Measurements from ENCODE around the gene GLRX5. TPM values are rescaled to one million over a fixed set of nuclear protein-coding genes. Genes with fewer than 3 reads are reported as not detected.

The GLRX5 gene
- total and polyA plus RNA-seq, 10 donors: 18.2 to 48.4 (median 28.2) TPM

DNA sequence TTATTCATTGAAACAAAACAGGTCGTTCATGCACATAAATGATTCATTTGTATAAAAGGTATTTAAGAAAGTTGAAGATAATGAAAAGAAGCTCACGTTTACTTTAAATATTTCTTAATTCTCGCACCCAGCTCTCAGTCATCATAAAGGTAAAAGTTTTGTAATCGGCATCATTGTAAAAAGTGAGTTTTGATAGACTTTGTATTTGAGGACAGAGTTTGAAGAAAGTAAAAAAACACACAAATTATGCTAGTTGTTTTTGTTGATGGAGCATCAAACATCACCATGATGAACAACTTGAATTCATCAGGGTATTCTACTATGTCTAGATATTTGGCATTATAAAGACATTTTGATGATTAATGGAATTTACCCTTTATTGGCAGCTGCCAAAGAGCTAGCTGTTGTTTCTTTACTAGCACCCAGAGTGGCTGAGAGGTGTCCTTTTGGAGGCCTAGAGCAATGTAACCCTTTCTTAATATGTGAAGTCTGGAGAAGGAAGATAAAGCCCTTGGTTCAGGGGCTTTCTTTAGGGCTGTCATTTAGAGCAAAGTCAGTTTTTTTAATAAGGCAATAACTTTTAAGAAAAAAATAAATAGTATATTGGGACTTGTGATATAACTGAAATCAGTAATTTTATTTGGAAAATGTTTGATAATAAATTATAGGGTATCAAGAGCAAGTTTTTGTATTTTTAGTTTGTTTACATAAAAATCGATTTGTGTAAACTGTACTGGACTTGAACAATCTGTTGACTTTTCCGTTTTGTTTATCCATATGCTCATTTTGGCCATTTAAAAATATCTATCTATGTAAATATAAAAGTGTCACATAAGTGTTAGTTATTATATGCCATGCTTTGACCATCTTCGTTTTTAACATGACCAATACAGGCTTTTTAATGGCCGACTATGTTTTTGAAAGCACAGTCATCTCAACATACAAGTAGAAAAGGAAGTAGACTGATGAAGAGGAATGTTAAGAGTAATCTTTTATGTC lies 7.4 kb downstream of the GLRX5 start:
- Histone ChIP-seq H3K27me3 (replicated peaks in 1 of 7) (no peaks in the 10 kb centered on the region), H3K36me3 (peaks cover 0 to 37% (median 6%) of the 10 kb centered on the region in 6 donors), H3K4me1 (peaks cover 0 to 31% (median 10%) of the 10 kb centered on the region in 6 donors), H3K4me3 (no peak overlapping the region), H3K27ac (no peak overlapping the region), H3K9me3 (no peaks in the 10 kb centered on the region)
- no peak for TF ChIP-seq POLR2AphosphoS5 (IDR thresholded peaks at IDR 0.05)
- TF ChIP-seq, protein P1, sequence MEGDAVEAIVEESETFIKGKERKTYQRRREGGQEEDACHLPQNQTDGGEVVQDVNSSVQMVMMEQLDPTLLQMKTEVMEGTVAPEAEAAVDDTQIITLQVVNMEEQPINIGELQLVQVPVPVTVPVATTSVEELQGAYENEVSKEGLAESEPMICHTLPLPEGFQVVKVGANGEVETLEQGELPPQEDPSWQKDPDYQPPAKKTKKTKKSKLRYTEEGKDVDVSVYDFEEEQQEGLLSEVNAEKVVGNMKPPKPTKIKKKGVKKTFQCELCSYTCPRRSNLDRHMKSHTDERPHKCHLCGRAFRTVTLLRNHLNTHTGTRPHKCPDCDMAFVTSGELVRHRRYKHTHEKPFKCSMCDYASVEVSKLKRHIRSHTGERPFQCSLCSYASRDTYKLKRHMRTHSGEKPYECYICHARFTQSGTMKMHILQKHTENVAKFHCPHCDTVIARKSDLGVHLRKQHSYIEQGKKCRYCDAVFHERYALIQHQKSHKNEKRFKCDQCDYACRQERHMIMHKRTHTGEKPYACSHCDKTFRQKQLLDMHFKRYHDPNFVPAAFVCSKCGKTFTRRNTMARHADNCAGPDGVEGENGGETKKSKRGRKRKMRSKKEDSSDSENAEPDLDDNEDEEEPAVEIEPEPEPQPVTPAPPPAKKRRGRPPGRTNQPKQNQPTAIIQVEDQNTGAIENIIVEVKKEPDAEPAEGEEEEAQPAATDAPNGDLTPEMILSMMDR (IDR thresholded peaks at IDR 0.05 in 8 of 11, conservative IDR thresholded peaks at IDR 0.05 in 3 of 11): no peak
- TF ChIP-seq POLR2A (IDR thresholded peaks at IDR 0.05): no peak
- 91 to 94% (median 93%) methylated on average over 8 of the region's 8 CpGs for WGBS, 5 donors
- no peak for DNase-seq
- intact Hi-C loops (cut with DNase I; ENCODE audit: low total_unique reads): no loop called here

DNA sequence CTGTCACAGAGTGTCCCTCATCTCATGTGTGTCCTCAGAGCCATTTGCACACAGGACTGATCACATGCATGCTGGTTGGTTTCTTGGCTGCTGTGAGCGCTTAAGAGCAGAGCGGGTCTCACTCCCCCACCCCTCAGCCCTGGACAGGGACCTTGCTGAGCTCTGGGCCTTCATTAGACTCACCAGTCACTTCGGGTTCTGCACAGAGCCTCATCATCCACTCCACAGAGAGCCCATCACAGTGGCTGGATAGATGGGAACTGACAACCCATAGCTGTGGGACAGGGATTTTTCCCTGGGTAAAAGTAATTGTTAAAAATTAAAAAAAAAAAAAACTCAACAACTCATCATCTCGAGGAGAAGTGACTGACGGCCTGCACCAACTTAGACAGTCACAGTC lies 8.2 kb downstream of the GLRX5 start:
- no peak overlapping the region for H3K4me3 ChIP-seq
- 91 to 96% (median 96%) methylated on average over 5 of the region's 5 CpGs for WGBS, 5 donors
- H3K36me3 ChIP-seq: peaks cover 0 to 45% (median 6%) of the 10 kb centered on the region in 6 donors
- H3K27me3 ChIP-seq (replicated peaks in 1 of 7): no peaks in the 10 kb centered on the region
- TF ChIP-seq POLR2AphosphoS5 (IDR thresholded peaks at IDR 0.05) (no peak), POLR2A (IDR thresholded peaks at IDR 0.05) (no peak)
- TF ChIP-seq, protein P1 (IDR thresholded peaks at IDR 0.05 in 8 of 11, conservative IDR thresholded peaks at IDR 0.05 in 3 of 11): no peak
- intact Hi-C loops (cut with DNase I; ENCODE audit: low total_unique reads): no loop called here
- no peak for DNase-seq
- no peak overlapping the region for H3K27ac ChIP-seq
- H3K9me3 ChIP-seq: no peaks in the 10 kb centered on the region
- peaks cover 0 to 23% (median 2%) of the 10 kb centered on the region in 6 donors for H3K4me1 ChIP-seq

DNA sequence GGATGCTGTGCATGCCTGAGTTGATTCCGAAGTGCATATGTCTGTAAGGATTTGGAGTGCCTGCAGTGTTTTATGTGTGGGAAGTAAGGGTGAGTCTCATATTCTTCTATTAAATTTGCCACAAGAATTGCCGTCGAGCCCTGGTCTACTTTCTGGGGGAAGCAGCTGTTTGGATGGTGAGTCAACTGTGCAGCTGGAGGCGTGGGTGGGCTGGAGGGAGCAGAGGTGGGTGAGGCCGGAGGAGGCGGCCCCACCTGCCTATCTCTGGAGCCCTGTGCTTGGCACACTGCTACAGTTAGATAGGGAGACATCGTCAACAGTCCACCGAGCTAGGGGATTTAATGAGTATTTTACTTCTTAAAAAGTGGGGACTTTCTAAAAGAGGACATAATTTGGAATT lies 9.7 kb downstream of the GLRX5 start:
- WGBS, 5 donors: 77 to 86% (median 82%) methylated on average over 8 of the region's 8 CpGs
- no peak for TF ChIP-seq POLR2AphosphoS5 (IDR thresholded peaks at IDR 0.05)
- TF ChIP-seq POLR2A (IDR thresholded peaks at IDR 0.05): no peak
- TF ChIP-seq, protein P1 (IDR thresholded peaks at IDR 0.05 in 8 of 11, conservative IDR thresholded peaks at IDR 0.05 in 3 of 11): no peak
- no peak overlapping the region for H3K4me3 ChIP-seq
- no peak overlapping the region for H3K27ac ChIP-seq
- no peaks in the 10 kb centered on the region for H3K9me3 ChIP-seq
- peaks cover 0 to 7% (median 0%) of the 10 kb centered on the region in 6 donors for H3K4me1 ChIP-seq
- DNase-seq: no peak
- no peaks in the 10 kb centered on the region for H3K27me3 ChIP-seq (replicated peaks in 1 of 7)
- H3K36me3 ChIP-seq: peaks cover 0 to 53% (median 6%) of the 10 kb centered on the region in 6 donors
- intact Hi-C loops (cut with DNase I; ENCODE audit: low total_unique reads): no loop called here

DNA sequence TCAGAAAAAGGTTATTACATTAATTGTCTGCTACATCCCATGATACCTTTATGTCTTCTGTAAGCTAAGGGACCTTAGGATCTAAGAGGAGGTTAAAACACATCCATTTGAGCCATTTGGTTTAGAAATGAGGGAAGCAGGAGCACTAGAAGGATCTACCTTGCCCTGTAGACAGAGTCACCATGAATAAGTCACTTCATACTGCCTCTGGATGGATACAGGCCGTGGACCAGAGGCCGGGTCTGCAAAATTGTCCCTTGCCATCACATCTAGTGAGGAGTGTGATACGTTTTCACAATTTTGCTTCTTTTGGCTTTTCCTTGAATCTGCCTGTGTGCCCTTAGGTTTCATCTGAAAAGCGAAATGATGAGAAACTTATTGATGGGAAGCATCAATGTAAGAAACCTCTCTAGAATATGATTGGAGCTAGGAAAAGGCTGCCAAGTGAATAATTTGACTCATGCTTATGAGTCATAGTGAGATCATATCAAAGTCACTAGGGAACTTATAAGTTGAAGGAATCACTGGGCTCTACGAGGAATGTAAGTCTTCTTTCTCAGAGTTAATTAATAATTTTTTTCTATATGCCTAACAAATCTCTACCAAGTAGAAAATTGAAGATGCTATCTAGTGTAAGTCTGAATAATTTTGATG lies 10.8 kb downstream of the GLRX5 start:
- intact Hi-C loops (cut with DNase I; ENCODE audit: low total_unique reads): no loop called here

More for the DNA sequence above, 10.8 kb downstream of the GLRX5 start:
- Histone ChIP-seq H3K4me1 (peaks cover 0 to 7% (median 0%) of the 10 kb centered on the region in 6 donors), H3K27me3 (replicated peaks in 1 of 7) (no peaks in the 10 kb centered on the region), H3K27ac (no peak overlapping the region), H3K9me3 (no peaks in the 10 kb centered on the region), H3K4me3 (no peak overlapping the region), H3K36me3 (peaks cover 0 to 53% (median 6%) of the 10 kb centered on the region in 6 donors)
- DNase-seq: no peak
- no peak for TF ChIP-seq POLR2A (IDR thresholded peaks at IDR 0.05)
- TF ChIP-seq POLR2AphosphoS5 (IDR thresholded peaks at IDR 0.05): no peak
- TF ChIP-seq, protein P1 (IDR thresholded peaks at IDR 0.05 in 8 of 11, conservative IDR thresholded peaks at IDR 0.05 in 3 of 11): no peak
- WGBS, 5 donors: 81 to 95% (median 90%) methylated on average over 5 of the region's 5 CpGs

Measured in spleen (tissue), 11 donors.